HG03342 (cell line): Measurements from ENCODE around the gene MCM5.

Experiments
- ATAC-seq: cut with Tn5 transposase; IDR thresholded peaks from one replicate; pipeline ENCODE4 v1.9.1; 2021; ENCODE audit warnings: mild to moderate bottlenecking, moderate library complexity; ENCODE audit not compliant: unreplicated experiment

Gene MCM5

GRCh38 chr22:35400501-35400790 lies 506 bp downstream of the MCM5 start:
- peak; percentile 3 for ATAC-seq

GRCh38 chr22:35401863-35402262 lies 1.9 kb downstream of the MCM5 start:
- ATAC-seq = no peak

DNA sequence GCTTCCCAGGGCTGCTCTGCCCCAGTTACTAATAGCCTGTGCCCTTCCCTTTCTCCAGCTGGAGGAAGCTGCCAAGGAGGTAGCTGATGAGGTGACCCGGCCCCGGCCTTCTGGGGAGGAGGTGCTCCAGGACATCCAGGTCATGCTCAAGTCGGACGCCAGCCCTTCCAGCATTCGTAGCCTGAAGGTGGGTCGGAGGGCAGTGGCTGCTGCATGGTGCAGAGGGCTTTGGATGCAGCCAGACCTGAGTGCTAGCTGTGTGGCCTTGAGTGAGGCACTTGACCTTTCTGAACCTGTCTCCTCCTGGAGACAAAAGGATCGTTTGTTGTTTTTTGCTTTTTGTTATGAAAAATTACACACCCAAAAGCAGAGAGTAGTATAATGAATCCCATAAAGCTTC lies 3.4 kb downstream of the MCM5 start:
- ATAC-seq = no peak

DNA sequence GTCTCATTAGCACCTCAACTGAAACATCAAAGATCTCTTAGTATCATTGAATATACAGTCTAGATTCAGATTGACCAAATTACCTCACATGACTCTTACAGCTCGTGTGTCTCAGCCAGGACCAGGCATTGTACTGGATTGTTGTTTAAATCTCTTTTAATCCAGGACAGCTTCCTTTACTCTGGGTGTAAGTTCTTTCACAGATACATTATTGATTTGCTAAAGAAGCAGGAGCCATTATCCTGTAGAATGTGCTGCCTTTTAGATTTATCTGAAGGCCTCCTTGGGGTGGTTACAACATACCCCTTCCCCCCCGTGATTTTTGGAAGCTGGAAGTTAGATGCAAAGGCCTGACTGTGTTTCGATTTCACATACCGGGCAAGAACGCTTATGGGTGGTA lies 4.2 kb downstream of the MCM5 start:
- no peak for ATAC-seq

DNA sequence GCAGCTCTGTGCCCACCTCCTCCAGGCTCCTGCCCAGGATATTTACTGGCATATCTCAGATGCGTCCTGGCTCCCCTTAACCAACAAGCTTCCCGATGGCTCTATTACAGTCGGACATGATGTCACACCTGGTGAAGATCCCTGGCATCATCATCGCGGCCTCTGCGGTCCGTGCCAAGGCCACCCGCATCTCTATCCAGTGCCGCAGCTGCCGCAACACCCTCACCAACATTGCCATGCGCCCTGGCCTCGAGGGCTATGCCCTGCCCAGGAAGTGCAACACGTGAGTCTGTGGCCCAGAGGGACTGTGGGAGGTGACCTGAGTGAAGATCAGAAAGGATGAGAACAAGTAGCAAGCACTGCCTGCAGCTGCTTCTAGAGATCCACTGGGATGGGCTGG lies 6.5 kb downstream of the MCM5 start:
- no peak for ATAC-seq

GRCh38 chr22:35407362-35407761 lies 7.4 kb downstream of the MCM5 start:
- ATAC-seq = no peak

- ATAC-seq = peak; percentile 73
Measured at GRCh38 chr22:35409783-35410662, 10.1 kb downstream of the MCM5 start.

DNA sequence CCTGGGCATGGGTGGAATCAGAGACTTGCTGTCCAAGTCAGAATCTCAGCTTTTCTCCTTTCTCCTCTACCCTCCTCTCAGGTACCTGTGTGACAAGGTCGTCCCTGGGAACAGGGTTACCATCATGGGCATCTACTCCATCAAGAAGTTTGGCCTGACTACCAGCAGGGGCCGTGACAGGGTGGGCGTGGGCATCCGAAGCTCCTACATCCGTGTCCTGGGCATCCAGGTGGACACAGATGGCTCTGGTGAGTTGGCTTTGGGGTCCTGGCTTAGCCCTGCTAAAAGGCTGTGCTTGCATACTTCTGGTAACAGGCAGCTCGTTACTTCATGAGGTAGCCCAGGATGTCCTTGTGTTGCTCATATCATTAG lies 10.7 kb downstream of the MCM5 start:
- ATAC-seq = no peak

GRCh38 chr22:35411102-35411501 lies 11.2 kb downstream of the MCM5 start:
- no peak for ATAC-seq

DNA sequence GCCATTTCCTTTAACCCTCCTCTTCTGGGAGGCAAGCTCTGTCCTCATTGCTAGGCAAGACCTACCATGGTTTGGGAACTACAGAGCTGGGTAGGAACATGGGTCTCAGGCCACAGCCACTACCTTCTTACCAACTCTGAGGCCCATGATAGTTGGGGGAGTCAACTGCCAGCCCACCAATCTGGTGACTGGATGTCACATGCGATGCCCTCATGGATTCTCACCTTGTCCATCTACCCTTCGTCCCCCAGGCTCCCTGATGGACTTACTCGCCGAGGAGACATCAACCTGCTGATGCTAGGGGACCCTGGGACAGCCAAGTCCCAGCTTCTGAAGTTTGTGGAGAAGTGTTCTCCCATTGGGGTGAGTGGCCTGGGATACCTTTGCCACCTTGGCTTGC lies 13.7 kb downstream of the MCM5 start:
- no peak for ATAC-seq

DNA sequence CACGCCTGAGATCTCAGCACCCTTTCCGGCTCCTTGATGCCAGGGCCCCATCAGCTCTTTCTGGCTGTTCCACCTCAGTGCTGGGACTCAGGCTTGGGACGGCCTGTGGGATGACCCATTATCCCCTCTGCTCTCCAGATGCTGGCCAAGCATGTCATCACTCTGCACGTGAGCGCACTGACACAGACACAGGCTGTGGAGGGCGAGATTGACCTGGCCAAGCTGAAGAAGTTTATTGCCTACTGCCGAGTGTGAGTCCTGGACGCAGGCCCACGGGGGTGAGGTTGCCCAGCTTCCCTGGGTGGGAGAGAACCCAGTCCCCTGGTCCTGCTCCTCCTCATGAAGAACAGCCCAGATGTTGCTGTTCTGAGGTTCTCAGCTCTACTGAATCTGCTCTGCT lies 17.7 kb downstream of the MCM5 start:
- ATAC-seq = no peak

GRCh38 chr22:35418088-35418487 lies 18.1 kb downstream of the MCM5 start:
- ATAC-seq = no peak

DNA sequence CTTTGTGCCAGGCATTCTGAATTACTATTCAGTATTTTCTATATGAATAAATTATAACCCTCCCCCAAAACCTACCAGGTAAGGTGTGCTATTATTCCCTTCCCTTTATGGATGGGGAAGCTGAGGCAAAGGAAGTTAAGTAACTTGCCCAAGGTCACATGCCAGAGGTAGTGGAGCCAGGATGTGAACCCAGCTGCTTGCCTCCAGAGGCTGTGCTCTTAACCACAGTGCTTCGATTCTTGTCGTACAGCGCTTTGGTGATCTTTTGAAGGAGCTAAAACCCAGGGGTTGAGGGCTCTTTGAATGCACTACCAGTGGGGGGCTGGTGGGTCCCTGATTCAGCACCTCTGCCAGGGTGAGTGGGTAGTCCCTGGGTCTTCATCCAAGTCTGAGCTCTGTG lies 18.8 kb downstream of the MCM5 start:
- ATAC-seq = no peak

- ATAC-seq = no peak
Measured at GRCh38 chr22:35419756-35420155, 19.8 kb downstream of the MCM5 start.

DNA sequence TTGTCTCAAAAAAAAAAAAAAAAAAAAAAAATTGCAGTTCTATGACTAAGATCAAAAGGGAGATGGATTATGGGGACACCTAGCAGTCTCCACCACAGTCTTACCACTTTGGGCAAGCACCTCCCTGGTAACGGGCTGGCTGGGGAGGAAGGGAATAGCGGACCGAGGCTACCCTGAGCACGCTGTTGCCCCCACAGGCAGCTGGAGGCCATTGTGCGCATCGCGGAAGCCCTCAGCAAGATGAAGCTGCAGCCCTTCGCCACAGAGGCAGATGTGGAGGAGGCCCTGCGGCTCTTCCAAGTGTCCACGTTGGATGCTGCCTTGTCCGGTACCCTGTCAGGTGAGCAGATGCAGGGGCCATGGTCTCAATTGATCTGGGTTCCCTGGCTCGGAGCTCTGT lies 21.2 kb downstream of the MCM5 start:
- ATAC-seq = no peak

DNA sequence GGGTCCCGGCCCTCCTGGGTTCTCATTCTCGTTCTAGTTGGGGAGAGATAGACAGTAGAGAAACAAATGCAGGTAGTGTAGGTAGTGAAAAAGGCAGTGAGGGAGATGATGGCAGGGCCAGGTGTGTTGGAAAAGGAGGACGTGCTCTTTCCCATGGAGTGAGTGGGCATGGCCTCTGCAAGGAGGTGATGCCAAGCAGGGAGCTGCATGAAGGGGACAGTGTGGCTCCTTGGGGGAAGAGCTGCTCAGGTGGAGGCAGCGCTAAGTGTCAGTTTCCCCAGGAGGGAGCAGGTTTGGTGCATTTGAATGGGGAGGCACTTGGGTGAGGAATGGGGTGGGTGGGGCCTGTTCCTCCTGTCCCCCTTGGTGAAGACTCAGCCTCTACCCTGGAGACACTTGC lies 22.2 kb downstream of the MCM5 start:
- no peak for ATAC-seq

- no peak for ATAC-seq
Measured at GRCh38 chr22:35422936-35423335, 23.0 kb downstream of the MCM5 start.

DNA sequence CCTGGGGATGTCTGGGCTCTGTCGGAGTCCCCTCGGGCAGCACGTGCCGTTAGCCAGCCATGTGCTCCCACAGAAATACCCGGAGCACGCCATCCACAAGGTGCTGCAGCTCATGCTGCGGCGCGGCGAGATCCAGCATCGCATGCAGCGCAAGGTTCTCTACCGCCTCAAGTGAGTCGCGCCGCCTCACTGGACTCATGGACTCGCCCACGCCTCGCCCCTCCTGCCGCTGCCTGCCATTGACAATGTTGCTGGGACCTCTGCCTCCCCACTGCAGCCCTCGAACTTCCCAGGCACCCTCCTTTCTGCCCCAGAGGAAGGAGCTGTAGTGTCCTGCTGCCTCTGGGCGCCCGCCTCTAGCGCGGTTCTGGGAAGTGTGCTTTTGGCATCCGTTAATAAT lies 24.1 kb downstream of the MCM5 start:
- no peak for ATAC-seq

DNA sequence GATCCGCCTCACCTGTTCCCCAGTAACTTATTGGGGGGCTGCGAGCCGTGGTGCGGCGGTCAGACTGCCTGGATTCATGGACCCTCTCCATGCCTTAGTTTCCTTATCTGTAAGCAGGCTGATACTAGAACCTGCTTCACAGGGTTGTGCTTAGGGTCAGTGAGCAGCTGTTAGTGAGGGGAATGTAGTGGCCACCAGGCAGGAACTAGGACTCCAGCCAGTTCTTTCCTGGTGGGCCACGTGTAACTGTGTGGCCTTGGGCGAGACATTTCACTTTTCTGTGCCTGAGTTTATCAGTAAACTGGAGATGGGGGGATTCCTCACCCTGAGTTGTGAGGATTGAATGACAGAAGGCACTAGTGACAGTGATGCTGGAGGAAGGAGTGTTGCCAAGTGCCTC lies 24.8 kb downstream of the MCM5 start:
- no peak for ATAC-seq

- ATAC-seq = no peak
Measured at GRCh38 chr22:35425546-35425945, 25.6 kb downstream of the MCM5 start.

DNA sequence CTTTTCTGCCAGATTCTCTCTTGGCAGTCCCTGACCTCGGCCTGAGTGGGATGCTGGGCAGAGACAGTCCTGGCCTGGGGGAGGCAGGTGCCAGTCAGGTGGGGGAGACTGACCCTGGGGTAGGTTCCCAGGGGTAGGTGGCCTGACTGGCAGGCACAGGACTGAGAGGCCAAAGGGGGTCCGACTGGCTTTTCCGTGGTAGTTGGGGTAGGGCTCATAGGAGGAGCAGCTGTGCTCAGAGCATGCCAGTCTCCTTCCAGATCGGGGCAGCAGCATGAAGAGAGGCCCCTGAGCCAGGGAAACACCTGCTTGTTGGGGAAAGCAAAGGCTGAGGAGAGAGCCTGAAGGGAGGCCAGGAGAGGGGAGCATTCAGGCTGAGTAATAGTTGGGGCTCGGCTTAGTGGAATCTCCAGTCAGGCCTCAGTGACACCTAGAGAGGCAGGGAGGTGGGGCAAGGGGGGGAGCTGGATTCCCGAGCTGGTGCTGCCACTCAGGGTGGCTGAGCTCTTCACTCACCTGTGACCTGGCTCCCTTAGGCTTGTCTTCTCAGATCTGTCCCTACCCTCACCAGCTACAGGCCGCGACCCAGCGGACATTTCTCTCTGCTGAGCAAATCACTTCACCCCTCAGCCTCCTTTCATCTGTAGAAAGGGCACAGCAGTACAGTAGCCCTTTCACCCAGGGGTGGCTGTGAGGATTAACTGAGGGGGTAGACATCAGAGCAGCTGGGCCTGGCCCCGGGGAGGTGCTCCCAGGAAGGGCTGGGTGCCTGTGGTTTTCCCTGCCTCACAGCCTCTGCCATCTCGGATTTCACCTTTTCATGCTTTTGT lies 26.2 kb downstream of the MCM5 start:
- ATAC-seq = no peak

GRCh38 chr22:35426801-35427140 lies 26.8 kb downstream of the MCM5 start:
- no peak for ATAC-seq

DNA sequence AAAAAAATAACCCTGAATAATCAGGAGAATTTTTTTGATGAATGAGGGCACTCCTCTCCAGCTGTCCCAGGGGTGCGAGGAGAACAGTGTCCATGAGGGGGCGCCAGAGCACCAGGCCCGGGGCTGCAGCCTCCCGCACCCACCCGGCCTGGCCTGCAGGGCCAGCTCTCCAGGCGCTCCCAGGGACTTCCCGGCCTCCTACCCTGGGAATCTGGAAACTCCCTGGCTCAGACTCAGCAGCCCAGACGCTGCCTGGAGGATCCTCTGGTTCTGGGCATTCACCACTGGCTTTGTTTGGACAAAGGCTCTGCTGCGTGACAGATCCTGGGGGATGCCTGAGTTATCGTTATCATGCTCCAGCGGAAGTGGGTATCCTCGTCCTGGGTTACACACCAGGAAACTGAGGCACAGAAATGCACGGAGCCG lies 31.0 kb downstream of the MCM5 start:
- ATAC-seq = no peak
